IPS-NIHi7 (cell line): ENCODE measurements around the gene WDR27.
"Not testable (repeated sequence)": the region's sequence is repeated elsewhere in the genome, so short reads cannot be mapped to it uniquely, and the experiment has no call there.

ENCODE experiments used
- DNase-seq: peaks from one replicate; pipeline ENCODE4 v3.0.0; 2012; ENCODE audit warnings: mixed read lengths; ENCODE audit errors: extremely low spot score

WDR27 gene

DNA sequence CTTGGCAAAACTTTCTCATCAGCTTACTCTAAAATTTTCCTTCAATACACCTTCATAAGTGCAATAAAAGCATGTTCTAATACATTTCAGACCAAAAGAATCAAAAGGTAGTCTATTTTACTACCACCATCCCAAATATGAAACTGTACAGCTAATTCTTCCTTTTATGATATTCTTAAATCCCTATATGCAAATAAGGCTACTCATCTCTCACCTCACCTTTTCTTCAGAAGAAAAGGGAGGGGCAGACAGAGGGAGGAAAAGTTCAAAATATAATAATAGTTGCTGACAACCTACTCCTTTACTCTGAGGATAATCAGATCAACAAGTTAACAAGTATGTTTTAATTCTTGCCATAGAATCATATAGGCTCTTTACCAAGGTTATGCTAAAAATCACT, 7.5 kb upstream of the WDR27 start:
- no peak for DNase-seq

DNA sequence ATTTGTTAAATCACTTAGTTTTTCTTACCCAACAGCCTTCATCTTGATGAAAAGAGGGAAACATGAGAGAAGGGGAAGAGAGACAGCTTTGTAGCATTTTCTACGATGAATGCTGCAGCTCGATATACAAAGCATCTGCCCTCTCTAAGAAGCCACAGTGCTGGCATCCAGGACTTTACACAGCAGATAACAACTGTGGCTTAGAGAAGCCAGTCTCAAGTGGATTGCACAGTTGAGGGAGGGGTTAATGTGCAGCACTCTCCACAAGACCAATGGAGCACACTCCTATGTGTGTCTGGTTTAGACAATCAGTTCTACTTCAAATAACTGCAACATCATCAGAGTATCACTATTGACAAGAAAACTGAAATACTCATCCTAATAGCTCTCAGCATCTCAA, 5.9 kb upstream of the WDR27 start:
- no peak for DNase-seq

DNA sequence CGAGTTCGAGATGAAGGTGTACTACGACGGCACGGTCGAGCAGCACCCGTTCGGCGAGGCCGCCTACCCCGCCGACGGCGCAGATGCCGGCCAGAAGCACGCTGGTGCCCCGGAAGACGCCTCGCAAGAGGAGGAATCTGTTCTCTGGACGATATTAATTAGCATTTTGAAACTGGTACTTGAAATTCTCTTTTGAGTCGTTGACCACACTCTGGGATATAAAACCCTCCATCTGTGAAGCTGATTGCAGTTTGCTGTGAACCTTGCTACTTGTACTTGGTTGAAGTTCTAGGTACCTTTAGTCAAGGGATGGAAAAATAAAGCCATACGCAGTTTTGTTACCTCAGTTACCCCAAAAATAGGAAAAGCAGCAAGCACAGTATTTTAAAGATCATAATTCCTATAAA, 1.0 kb upstream of the WDR27 start:
- no peak for DNase-seq

DNA sequence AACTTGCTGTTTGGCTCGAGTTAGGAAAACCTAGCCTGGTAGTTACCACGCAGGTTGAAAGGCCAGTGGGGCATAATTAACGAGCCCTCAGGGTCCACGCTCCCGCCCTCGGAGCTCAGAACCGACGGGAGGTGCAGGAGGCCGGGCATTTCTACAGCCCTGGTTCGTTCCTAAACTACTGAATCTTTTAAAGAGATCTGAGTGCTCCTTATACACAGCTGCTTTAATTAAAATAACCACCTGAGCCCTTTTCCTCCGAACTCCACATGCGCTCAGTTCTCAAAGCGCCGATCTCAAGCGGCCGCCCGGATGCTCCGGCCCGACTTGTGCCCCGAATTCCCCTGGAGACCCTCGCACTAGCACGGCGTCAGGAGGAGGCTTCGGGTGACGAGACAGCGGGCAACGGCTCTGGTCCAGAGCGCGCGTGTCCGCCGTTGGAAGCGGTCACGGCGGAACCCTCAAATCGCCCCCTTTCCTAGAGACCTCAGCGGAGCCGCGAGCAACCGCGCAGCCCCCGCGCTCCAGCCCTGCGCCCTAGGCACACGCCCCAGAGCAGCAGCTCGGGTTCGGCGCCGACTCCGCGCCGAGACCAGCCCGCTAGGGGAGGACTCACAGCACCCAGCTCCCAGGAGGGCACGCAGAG, 397 bp downstream of the WDR27 start:
- DNase-seq = no peak

DNA sequence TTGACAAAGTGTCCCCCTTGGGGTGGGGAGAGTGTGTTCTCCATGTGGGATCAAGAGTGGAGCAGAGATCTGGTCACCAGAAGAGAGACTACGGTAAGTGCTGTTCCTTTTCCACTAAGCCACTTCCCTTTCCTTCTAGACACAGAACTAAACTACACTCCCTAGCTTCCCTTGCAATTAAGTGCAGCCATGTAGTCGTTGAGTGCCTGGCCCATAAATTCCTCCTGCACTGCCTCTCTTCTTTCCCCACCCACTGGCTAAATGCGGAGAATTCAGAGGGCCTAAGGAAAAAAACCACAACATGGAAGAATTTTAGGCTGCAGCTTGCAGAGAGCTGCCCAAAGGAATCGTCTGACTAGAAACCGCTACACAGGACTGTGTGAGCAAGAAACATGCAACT, 1.5 kb downstream of the WDR27 start:
- no peak for DNase-seq

- not testable (repeated sequence) for DNase-seq
Observed at GRCh38 chr6:169697115-169697514, 4.7 kb downstream of the WDR27 start.

DNA sequence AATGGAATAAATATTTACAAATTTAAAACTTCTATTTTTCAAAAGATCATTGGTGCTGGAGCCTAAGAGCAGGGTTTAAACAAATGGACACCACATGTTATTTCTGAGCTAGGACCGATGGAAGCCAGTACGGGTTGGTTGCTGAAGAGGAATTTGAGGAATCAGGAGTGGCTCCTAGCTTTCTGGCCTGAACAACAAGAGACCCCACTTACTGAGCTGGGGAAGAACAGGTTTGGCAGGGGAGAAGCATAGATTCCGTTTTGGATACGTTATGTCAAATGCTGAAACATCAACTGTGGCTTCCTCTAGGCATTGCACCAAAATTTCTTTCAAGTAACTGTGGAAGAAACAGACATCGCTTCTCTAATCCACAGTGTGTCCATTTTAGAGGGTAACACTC, 6.7 kb downstream of the WDR27 start:
- no peak for DNase-seq

GRCh38 chr6:169692516-169692915, 9.3 kb downstream of the WDR27 start:
- DNase-seq = no peak

GRCh38 chr6:169691260-169691659, 10.6 kb downstream of the WDR27 start:
- no peak for DNase-seq

GRCh38 chr6:169689287-169689686, 12.5 kb downstream of the WDR27 start:
- DNase-seq = no peak

DNA sequence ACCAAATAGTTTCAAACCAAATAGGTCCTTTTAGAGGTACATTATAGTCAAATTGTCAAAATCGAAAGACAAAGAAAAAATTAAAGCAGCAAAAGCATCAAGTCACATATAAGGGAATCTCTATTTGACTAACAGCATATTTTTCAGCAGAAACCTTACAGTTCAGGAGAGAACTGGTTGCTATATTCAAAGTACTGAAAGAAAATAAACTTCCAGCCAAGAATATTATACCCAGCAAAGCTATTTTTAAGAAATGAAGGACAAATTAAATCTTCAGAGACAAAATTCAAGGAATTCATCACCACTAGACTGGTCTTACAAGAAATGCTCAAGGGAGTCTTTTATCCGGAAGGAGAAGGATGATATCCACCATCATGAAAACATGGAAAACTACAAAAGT, 16.0 kb downstream of the WDR27 start:
- DNase-seq = no peak

GRCh38 chr6:169684056-169684455, 17.8 kb downstream of the WDR27 start:
- DNase-seq = no peak

DNA sequence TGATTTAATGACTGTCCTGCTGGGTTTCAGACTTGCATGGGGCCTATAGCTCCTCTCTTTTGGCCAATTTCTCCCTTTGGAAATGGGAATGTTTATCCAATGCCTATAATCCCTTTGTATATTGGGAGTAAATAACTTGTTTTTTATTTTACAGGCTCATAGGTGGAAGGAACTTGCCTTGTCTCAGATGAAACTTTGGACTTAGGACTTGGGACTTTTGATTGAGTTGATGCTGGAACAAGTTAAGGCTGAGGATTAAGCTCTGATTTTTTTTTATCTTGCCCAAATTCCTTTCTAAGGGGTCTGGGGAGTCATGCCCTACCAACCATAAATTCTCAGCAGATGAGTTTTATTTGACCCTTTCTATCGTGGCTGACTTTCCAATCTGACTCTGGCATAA, 23.5 kb downstream of the WDR27 start:
- no peak for DNase-seq

GRCh38 chr6:169677096-169677495, 24.7 kb downstream of the WDR27 start:
- no peak for DNase-seq

- no peak for DNase-seq
Observed at GRCh38 chr6:169675011-169675410, 26.8 kb downstream of the WDR27 start.

GRCh38 chr6:169671563-169671962, 30.3 kb downstream of the WDR27 start:
- DNase-seq = no peak

DNA sequence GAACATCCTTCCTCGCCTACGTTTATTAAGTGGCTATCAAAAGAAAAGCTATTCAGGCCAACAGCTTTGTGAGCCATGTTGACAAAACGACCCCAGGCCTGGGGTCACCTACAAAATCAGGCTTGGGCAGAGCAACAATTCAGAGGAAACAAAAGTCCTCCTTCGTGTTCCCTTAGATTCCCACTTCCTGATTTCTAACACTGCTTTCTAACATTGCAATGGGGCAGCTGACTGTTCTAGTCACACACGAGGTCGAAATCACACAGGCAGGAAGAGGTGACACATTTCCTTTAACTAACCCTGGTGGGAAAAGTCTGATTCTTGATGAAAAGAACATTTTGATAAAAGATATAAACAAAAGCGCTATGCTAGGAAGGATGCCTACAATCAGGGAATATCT, 31.9 kb downstream of the WDR27 start:
- DNase-seq = no peak

GRCh38 chr6:169669147-169669546, 32.7 kb downstream of the WDR27 start:
- DNase-seq = no peak

DNA sequence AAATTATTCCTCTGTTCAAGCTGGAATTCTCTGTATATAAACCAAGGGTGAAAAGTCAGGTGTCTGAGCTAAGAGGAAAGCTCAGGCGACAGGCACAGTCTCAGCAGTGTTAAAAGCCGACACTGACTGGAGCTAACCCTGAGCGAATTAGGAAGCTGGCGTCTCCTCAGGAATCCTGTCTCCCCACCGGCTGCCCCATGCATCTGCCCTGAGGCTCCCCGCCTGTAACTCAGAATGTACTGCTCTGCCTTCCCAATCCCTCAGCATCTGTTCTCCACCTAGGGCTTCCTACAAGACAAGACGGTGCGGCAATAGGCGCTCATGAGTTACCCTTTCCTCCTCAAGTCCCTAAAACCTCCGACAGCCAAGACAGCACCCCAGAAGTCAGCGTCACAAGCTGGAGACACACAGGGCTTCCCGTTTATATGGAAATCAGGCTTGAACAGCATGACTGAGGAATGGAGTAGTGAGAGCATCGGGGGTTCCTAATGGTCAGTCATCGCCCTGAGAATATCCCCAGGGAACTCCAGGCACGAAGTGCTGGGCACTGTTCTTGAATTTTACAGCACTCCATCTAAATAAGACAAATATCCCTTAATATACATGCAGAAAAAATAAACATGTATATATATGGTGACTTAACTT, 33.5 kb downstream of the WDR27 start:
- DNase-seq = peak; percentile 34

DNA sequence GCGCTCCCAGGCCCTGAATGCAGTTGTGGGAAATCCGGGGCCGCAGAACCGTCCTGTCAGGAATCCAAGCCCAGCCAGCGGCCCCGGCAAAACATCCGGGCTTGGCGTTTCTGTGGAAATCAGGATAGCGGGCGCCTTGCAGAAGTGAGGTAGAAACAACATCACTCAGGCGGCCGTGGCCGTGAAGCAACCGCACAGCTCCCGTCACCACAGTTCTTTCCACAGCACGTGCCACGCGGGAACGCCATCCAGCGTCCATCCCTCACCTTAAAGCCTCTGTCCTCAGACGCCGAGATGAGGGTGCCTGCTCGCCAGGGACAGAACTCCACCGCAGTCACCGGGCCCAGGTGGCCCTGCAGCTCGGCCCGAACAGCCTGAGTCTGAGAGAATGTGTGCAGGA, 34.1 kb downstream of the WDR27 start:
- no peak for DNase-seq

- no peak for DNase-seq
Observed at GRCh38 chr6:169666441-169666840, 35.4 kb downstream of the WDR27 start.

- DNase-seq = no peak
Observed at GRCh38 chr6:169665289-169665688, 36.5 kb downstream of the WDR27 start.

- no peak for DNase-seq
Observed at GRCh38 chr6:169664227-169664626, 37.6 kb downstream of the WDR27 start.

DNA sequence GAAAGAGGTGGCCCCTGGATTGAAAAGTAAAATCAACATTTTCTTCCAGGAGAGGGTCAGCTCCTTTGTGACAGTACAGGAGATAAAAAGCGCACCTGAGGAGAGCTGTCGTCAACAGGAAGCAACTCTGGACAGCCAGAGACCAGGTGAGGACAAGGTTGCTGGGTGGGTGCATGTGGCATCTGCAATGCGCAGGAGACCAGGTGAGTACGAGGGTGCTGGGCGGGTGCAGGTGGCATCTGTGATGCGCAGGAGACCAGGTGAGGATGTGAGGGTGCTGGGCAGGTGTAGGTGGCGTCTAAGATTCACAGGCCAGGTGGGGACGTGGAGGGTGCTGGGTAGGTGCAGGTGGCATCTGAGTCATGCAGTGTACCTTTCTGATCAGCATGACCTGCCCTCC, 38.4 kb downstream of the WDR27 start:
- DNase-seq = no peak
